HuH-7.5 (cell line): Measurements from ENCODE around the gene DNAJC3.
"Not testable (repeated sequence)": the region's sequence is repeated elsewhere in the genome, so short reads cannot be mapped to it uniquely, and the experiment has no call there.

Experiments used
- DNase-seq: peaks from one replicate; pipeline ENCODE4 v3.0.0; 2011; ENCODE audit warnings: low spot score

The DNAJC3 gene

GRCh38 chr13:95781016-95781415, 104.1 kb downstream of the DNAJC3 start:
- no peak for DNase-seq

DNA sequence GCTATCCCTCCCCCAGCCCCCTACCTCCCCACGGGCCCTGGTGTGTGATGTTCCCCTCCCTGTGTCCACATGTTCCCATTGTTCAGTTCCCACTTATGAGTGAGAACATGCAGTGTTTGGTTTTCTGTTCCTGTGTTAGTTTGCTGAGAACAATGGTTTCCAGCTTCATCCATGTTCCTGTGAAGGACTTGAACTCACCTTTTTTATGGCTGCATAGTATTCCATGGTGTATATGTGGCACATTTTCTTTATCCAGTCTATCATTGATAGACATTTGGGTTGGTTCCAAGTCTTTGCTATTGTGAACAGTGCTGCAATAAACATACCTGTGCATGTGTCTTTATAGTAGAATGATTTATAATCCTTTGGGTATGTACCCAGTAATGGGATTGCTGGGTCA, 105.0 kb downstream of the DNAJC3 start:
- DNase-seq, result not testable (repeated sequence)

GRCh38 chr13:95783747-95784146, 106.8 kb downstream of the DNAJC3 start:
- no peak for DNase-seq

DNA sequence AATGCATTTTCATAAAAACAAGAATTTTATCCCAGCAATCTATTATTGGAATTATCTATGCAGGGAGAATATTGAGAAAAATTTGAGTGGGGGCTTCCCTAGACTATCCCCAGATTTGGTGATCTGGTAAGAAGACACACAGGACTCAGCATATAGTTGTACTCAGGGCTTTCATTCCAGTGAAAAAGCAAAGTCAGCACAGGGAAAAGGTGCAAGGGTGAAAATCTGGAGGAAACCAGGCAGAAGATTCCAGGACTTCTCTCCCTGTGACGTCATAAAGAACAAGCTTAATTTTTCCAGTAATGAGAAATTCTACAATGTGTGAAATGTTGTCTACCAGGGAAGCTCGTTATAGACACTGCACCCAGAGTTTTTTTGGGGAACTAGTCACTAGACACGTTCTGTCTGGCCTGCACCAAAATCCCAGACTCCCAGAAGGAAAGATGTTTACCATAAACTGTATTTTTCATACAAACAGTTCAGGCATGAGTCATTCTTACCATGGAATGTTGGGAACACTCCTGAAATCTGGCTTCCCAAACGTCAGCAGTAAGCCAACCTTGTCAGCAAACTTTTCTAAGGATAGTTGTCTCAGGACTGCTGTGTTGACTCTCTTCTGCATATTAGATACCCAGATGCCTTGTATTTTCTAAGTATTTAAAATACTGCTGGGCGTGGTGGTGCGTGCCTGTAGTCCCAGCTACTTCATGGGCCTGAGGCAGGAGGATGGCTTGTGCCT, 107.4 kb downstream of the DNAJC3 start:
- no peak for DNase-seq

DNA sequence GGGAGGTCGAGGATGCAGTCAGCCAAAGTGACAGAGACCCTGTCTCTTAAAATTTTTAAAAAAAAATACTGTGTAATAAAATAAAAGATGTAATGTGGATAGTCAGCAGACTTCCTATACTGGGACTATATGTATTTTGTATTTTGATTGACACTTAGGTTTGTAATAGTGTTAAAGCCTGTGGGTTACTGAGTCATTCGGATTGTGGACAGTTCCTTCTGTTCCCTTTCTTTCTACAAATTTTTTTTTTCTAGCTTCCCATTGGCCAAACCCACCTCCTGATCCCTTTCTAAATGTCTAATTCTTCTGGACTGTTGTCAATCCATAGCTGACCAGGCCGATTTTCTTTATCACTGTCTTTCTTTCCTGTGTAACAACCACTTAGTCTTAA, 108.0 kb downstream of the DNAJC3 start:
- no peak for DNase-seq

- DNase-seq, result no peak
Measured at GRCh38 chr13:95787356-95788099, 110.6 kb downstream of the DNAJC3 start.

GRCh38 chr13:95788100-95788463, 111.1 kb downstream of the DNAJC3 start:
- DNase-seq, result no peak

- not testable (repeated sequence) for DNase-seq
Measured at GRCh38 chr13:95789315-95789714, 112.4 kb downstream of the DNAJC3 start.

DNA sequence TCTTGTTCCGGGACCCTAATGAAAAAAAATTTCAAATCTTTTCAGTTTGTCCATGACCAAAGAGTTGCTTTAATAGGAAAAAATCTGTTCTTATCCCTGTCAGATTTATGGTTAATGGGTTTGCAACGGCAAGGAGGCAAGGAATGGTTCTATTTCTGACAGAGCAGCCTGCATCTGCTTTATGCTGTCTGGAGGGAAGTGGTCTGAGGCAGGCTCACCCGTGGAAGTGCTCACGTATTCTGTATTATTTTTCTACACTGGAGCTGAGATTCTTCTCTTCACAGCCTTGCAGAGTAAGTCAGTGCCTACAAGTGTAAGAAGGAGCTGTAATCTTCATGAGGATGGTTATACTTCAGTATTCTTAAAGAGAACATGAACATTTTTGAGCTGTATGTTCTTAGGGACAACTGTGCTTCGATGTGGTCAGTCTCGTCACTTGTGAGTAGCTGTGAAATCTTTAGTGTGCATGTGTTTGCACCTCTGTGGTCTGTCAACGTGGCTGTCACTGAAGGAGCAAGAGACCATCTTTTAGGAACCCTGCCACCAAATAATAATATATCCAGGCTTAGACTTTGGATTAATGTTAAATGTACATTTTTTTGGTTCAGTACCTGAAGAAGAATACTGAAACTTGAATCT, 114.3 kb downstream of the DNAJC3 start:
- DNase-seq, result no peak

DNA sequence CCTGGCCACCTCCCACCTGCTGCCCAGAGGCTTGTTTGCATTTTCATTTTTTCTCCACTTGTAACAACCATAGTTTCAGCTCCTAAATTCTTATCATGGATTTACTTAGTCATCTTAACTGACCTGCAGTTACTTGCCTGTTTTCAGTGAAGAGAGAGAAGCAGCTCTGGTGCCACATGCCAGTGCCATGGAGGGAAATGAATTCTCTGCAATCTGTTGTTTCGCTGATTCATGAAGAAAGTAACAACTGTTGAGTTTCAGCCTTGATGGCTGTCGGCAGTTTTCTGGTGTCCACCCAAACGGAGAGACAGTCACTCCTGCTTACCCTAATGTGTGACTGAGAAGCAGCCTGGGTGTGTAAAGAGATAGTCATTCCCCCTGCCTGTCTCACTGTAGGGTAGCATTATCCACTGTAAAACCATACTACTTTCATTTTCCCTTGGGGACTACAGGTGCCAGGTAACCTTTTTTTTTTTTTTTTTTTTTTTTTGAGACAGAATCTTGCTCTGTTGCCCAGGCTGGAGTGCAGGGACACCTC, 116.1 kb downstream of the DNAJC3 start:
- DNase-seq, result no peak

DNA sequence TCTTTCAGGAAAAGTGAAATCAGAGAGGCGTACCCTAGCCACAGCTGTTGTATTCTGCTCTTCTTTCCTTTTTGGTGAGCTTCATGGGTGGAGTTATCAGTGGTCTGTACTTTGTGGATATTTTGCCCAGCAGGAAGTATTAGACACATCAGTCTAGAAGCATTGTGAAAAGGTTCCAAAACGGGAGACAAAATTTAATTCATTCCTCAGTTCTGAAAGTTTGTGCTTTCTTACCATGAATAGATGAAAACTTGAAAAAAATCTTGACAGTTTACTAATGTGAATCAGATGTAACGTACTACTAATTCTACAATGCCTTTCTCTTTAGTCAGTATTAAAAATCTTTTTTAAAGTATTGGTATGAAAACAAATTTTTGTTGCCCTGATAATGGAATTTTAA, 116.8 kb downstream of the DNAJC3 start:
- no peak for DNase-seq

DNA sequence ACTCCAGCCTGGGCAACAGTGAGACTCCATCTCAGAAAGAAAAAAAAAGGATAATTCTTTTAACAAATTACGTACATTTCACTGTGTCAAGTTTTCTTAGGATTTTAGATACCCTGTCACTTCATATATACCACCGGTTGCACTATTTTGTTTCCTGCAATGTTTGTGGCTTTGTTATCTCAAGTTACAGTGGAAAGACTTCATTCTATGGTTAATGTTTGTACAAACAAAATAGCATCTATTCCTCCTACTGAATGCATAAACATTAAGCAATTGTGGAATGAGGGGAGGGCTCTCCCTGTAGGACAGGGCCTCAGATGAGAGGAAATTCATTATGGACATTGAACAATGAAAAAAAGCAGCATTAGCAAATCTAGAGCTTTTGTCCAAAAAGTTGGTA, 120.1 kb downstream of the DNAJC3 start:
- no peak for DNase-seq

DNA sequence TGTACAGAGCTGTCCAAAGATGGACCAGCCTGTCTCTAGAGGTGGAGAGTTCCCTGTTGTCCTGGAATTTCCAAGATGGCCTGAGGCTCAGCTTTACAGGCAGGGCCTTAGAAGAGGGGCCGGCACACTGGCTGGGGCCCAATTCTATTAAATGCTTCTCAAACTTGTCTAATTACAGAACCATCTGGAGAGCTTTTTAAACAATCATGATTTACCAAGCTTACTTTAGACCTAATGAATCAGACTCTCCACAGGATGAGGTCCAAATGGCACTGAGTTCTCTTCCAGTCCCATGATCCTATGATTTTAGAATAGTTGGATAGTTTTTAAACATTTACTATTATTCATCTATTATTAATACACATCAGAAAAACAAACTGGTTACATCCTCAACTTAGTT, 123.5 kb downstream of the DNAJC3 start:
- no peak for DNase-seq

DNA sequence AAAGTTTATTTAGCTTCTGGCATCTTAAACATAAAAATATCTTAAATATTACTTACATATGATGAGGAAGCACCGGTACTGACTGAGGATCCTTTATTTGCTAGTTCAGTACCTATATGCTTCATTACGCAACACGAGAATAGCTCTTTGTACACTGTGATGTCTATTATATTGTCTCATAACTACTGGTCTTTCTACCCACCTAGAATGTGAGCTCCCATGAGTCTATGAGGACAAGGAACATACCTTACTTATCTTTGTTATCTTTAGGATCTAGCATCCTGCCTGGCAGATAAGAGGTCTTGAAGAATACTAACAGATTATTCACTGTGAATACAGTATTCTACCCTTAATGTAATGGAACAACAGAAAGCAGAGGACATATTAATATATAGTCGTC, 124.9 kb downstream of the DNAJC3 start:
- no peak for DNase-seq

- no peak for DNase-seq
Measured at GRCh38 chr13:95805921-95806320, 129.0 kb downstream of the DNAJC3 start.

- DNase-seq, result no peak
Measured at GRCh38 chr13:95809429-95809828, 132.5 kb downstream of the DNAJC3 start.

DNA sequence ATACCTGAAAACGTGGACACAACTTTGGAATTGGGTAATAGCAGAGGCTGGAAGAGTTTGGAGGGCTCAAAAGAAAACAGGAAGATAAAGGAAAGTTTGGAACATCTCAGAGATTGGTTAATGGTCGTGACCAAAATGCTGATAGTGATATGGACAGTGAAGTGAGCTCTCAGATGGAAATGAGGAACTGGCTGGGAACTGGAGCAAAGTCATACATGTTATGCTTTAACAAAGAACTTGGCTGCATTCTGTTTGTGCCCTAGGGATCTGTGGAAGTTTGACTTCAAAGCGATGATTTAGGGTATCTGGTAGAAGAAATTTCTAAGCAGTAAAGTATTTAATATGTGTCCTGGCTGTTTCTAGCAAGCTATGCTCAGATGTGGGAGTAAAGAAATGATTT, 136.2 kb downstream of the DNAJC3 start:
- no peak for DNase-seq

DNA sequence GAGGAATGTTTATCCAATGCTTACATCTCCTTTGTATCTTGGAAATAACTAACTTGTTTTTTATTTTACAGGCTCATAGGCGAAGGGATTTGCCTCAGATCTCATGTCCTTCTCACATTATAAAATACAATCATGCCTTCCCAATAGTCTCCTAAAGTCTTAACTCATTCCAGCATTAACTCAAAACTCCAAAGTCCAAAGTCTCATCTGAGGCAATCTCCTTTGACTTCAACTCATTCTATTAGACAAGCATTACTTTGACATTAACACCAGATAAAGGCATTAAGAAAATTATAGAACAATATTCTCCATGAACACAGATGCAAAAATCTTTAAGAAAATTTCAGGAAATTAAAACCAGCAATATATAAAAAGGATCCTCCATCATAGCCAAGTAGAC, 137.6 kb downstream of the DNAJC3 start:
- no peak for DNase-seq

DNA sequence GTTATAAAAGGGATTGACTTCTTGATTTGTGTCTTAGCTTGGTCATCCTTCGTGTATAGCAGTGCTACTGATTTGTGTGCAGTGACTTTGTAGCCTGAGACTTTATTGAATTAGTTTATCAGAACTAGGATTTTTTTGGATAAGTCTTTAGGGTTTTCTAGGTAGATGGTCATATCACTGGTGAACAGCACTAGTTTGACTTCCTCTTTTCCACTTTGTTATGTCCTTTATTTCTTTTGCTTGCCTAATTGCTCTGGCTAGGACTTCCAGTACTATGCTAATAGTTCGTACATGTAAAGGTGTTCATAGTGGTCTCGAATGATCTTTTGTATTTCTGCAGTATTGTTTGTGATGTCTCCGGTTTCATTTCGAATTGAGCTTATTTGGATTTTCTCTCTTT, 145.4 kb downstream of the DNAJC3 start:
- no peak for DNase-seq

DNA sequence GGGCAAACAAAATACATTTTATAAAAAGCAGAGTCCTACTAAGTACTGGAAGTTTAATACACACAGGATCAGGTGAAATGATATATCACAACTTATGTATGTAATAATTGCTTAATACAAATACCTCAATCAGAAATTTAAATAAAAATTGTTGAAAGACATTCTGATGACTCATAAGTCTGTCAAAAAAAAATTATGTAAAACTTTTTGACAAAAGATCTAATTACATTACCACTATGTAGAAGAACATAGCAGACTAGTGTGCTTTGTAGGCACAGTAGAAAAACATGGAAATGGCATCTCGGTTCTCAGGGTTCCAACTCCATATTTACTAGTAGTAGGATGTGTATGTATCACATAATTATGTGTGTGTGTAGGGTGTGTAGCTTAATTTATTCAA, 156.2 kb downstream of the DNAJC3 start:
- DNase-seq, result no peak

DNA sequence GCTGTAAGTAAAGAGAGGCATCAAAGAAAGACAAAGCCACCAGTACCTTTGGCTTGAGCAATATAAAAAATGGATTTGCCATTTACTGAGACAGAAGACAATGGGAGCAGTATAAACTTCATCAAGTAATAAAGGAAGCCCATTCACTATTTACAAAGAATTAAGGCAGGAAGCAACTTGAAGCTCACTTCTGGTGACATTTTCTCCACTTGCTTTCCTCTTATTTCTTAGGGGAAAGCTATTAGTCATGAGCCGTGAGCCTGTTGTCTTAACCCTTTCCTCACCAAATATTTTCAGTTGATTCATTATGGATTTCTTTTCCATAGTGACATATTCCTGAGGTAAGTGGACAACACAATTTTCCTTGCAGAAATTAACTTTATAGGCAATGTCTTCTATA, 156.8 kb downstream of the DNAJC3 start:
- DNase-seq, result no peak

DNA sequence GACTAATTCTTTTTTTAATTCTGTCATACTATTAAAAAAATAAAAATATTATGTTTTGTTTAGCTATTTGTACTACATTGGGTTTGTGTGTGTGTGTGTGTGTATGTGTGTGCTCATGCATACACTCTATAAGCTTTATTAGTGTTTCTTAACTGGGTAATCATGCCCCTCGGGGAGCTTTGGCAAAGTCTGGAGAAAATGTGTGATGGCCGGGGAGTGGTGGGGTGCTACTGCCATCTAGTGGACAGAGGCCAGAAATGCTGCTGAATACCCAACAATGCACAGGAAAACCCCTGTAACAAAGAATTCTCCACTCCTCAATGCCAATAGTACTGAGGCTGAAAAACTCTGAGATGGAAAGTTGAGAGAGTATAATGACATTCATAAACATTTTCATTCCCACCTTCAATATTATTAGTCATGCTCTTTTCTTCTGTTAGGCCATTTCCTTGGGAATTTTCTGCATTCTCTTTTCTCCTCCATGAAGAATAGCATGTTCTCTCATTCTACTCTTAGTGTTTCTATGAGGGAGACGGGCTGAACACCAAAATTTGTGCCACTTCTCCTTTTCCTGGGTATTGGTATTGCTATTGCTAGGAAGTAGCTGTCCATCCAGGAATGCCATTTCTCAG, 157.3 kb downstream of the DNAJC3 start:
- peak; percentile 4 for DNase-seq

GRCh38 chr13:95841894-95842293, 165.0 kb downstream of the DNAJC3 start:
- DNase-seq, result no peak
